ACC112 (cell line): Measurements from ENCODE around the gene PLSCR3.
"Not testable (repeated sequence)": the region's sequence is repeated elsewhere in the genome, so short reads cannot be mapped to it uniquely, and the experiment has no call there.

ENCODE experiments used
- H2AFZ ChIP-seq: fragments of 200-600 bp; sonication (generic); one replicate; pipeline ENCODE4 v1.6.0; 2017; ENCODE audit warnings: antibody characterized with exemption, low read length; ENCODE audit not compliant: unreplicated experiment
- H3K27ac ChIP-seq: fragments of 200-600 bp; sonication (generic); 2 replicates; pipeline ENCODE4 v1.5.1; 2014; ENCODE audit warnings: low read depth, mild to moderate bottlenecking, antibody characterized with exemption, low read length, moderate library complexity
- H3K27me3 ChIP-seq: fragments of 200-600 bp; sonication (generic); 2 replicates; pipeline ENCODE4 v1.6.1; 2014; ENCODE audit warnings: mild to moderate bottlenecking, antibody characterized with exemption, low read length, moderate library complexity, mixed read lengths; ENCODE audit not compliant: insufficient read depth
- H3K36me3 ChIP-seq: fragments of 200-600 bp; sonication (generic); 2 replicates; pipeline ENCODE4 v1.6.1; 2016; ENCODE audit warnings: mild to moderate bottlenecking, antibody characterized with exemption, low read length, moderate library complexity, mixed read lengths; ENCODE audit not compliant: insufficient read depth
- H3K4me1 ChIP-seq: fragments of 200-600 bp; sonication (generic); one replicate; pipeline ENCODE4 v1.6.1; 2016; ENCODE audit warnings: low read length, mixed read lengths; ENCODE audit not compliant: insufficient read depth, unreplicated experiment, control insufficient read depth
- H3K4me3 ChIP-seq: fragments of 200-600 bp; sonication (generic); 2 replicates; pipeline ENCODE4 v1.5.1; 2014; ENCODE audit warnings: mild to moderate bottlenecking, low read depth, low read length
- H3K79me2 ChIP-seq: fragments of 200-600 bp; sonication (generic); one replicate; pipeline ENCODE4 v1.6.0; 2016; ENCODE audit warnings: low read length; ENCODE audit not compliant: control insufficient read depth, unreplicated experiment, insufficient read depth

The PLSCR3 gene

GRCh38 chr17:7374353-7374752 lies 20.0 kb downstream of the PLSCR3 start:
- no peaks in the 10 kb centered on the region for H3K4me1 ChIP-seq
- H3K27ac ChIP-seq: no peak overlapping the region
- peaks cover 2% of the 10 kb centered on the region for H3K27me3 ChIP-seq
- H3K79me2 ChIP-seq: no peaks in the 10 kb centered on the region
- no peaks in the 10 kb centered on the region for H3K36me3 ChIP-seq
- no peak overlapping the region for H3K4me3 ChIP-seq
- H2AFZ ChIP-seq: no peak overlapping the region

- H3K36me3 ChIP-seq: no peaks in the 10 kb centered on the region
- no peaks in the 10 kb centered on the region for H3K4me1 ChIP-seq
- H3K4me3 ChIP-seq: no peak overlapping the region
- no peaks in the 10 kb centered on the region for H3K27me3 ChIP-seq
- no peak overlapping the region for H3K27ac ChIP-seq
- H3K79me2 ChIP-seq: no peaks in the 10 kb centered on the region
- H2AFZ ChIP-seq: no peak overlapping the region
Measured at GRCh38 chr17:7370853-7371252, 23.5 kb downstream of the PLSCR3 start.

- H3K27me3 ChIP-seq: no peaks in the 10 kb centered on the region
- H3K4me3 ChIP-seq: no peak overlapping the region
- H3K27ac ChIP-seq: no peak overlapping the region
- H3K36me3 ChIP-seq: no peaks in the 10 kb centered on the region
- no peaks in the 10 kb centered on the region for H3K4me1 ChIP-seq
- no peaks in the 10 kb centered on the region for H3K79me2 ChIP-seq
- no peak overlapping the region for H2AFZ ChIP-seq
Measured at GRCh38 chr17:7369825-7370224, 24.5 kb downstream of the PLSCR3 start.

- not testable (repeated sequence) for H3K4me3 ChIP-seq, H3K27ac ChIP-seq, H3K4me1 ChIP-seq, H2AFZ ChIP-seq, H3K36me3 ChIP-seq, H3K79me2 ChIP-seq, H3K27me3 ChIP-seq
Measured at GRCh38 chr17:7368599-7368994, 25.7 kb downstream of the PLSCR3 start.

DNA sequence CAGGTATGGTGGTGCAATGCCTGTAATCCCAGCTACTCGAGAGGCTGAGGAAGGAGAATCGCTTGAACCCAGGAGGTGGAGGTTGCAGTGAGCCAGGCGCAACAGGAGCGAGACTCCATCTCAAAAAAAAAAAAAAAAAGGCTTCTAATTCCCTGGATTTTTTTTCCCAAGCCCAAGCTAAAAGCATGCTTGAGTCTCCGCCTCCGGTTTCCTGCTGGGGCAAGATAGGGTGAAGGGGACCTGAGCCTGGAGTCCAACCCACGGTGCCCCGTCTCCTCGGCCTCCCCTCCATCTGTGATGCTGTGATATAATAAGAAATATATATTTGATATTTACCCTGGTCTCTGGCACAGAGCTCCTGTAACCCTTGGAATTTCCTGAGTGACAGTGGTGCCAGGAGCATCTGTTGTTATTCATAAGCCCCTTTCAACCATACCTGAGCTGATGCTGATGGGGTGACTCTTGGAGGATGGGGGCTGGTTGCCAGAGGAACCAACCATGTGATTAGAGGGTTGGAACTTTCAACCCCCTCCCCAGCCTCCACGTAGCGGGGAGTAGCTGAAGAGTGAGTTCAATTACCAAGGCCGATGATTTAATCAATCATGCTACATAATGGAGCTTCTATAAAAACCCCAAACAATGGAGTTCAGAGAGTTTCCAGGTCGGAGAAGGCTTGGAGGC lies 26.3 kb downstream of the PLSCR3 start:
- Histone ChIP-seq H3K36me3 (no peaks in the 10 kb centered on the region), H3K27me3 (no peaks in the 10 kb centered on the region), H3K27ac (no peak overlapping the region), H3K4me1 (no peaks in the 10 kb centered on the region), H3K79me2 (no peaks in the 10 kb centered on the region), H2AFZ (no peak overlapping the region), H3K4me3 (no peak overlapping the region)

GRCh38 chr17:7367083-7367482 lies 27.2 kb downstream of the PLSCR3 start:
- no peak overlapping the region for H3K27ac ChIP-seq
- no peaks in the 10 kb centered on the region for H3K27me3 ChIP-seq
- no peak overlapping the region for H2AFZ ChIP-seq
- no peaks in the 10 kb centered on the region for H3K4me1 ChIP-seq
- no peaks in the 10 kb centered on the region for H3K36me3 ChIP-seq
- H3K4me3 ChIP-seq: no peak overlapping the region
- no peaks in the 10 kb centered on the region for H3K79me2 ChIP-seq

GRCh38 chr17:7365963-7366362 lies 28.4 kb downstream of the PLSCR3 start:
- not testable (repeated sequence) for H2AFZ ChIP-seq, H3K36me3 ChIP-seq, H3K4me1 ChIP-seq, H3K79me2 ChIP-seq, H3K27ac ChIP-seq, H3K4me3 ChIP-seq, H3K27me3 ChIP-seq

DNA sequence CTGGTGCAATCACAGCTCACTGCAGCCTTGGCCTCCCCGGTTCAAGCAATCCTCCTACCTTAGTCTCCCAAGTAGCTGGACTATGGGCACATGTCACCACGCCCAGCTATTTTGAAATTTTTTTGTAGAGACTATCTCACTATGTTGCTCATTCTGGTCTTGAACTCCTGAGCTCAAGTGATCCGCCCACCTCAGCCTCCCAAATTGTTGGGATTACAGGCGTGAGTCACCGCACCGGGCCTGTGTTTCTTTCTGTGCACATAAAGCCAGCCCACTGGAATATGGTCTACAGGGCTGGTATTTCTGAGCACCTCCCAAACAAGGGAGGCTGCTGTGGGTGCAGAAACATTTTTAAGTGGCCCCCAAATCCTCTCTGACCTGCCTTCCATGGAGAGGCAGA lies 31.0 kb downstream of the PLSCR3 start:
- no peak overlapping the region for H3K27ac ChIP-seq
- H3K36me3 ChIP-seq: no peaks in the 10 kb centered on the region
- H2AFZ ChIP-seq: peak overlapping the region; percentile 25
- no peak overlapping the region for H3K4me3 ChIP-seq
- H3K27me3 ChIP-seq: no peaks in the 10 kb centered on the region
- no peaks in the 10 kb centered on the region for H3K79me2 ChIP-seq
- H3K4me1 ChIP-seq: no peaks in the 10 kb centered on the region

- H3K27me3 ChIP-seq: no peaks in the 10 kb centered on the region
- H2AFZ ChIP-seq: no peak overlapping the region
- H3K4me3 ChIP-seq: no peak overlapping the region
- H3K4me1 ChIP-seq: no peaks in the 10 kb centered on the region
- H3K27ac ChIP-seq: no peak overlapping the region
- H3K79me2 ChIP-seq: no peaks in the 10 kb centered on the region
- H3K36me3 ChIP-seq: no peaks in the 10 kb centered on the region
Measured at GRCh38 chr17:7361906-7362305, 32.4 kb downstream of the PLSCR3 start.

DNA sequence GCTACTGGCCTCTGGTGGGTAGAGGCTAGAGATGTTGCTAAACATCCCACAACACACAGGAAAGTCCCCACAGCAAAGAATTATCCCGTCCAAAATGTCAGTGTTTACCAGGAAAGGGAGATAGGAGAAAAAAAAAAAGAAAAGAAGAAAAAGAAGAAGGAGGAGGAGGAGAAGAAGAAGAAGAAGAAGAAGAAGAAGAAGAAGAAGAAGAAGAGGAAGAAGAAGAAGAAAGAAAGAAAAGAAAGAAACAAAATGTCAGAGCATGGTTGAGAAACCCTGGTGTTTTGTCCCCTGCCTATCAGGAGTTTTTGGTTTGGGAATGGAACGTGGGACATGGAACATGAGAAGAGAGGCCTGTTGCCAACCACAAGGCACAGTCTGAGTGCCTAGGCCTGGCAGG lies 36.9 kb downstream of the PLSCR3 start:
- peaks cover 19% of the 10 kb centered on the region for H3K79me2 ChIP-seq
- H3K27ac ChIP-seq: no peak overlapping the region
- no peak overlapping the region for H2AFZ ChIP-seq

DNA sequence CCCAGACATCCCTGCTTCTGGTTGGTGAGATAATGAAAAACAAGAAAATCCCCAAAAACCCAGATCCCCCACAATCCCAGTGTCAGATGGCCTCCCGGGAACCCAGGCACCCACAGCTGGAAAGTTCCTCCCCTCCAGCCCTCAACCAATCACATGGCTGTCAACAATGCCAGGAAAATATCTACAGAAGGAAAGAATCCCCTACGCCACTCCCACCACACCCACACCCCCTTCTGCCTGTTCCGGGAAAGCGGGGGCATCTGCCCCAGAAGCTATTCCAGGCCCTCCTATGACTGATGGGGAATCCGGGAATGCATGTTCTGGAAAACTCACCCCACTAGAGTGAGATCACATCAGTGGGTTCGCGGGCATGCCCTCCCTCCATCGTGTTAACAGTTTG lies 37.6 kb downstream of the PLSCR3 start:
- Histone ChIP-seq H3K79me2 (peaks cover 23% of the 10 kb centered on the region), H3K4me3 (no peak overlapping the region), H2AFZ (no peak overlapping the region), H3K27ac (no peak overlapping the region), H3K4me1 (peaks cover 30% of the 10 kb centered on the region), H3K27me3 (no peaks in the 10 kb centered on the region), H3K36me3 (no peaks in the 10 kb centered on the region)

More for the DNA sequence above, 36.9 kb downstream of the PLSCR3 start:
- Histone ChIP-seq H3K27me3 (no peaks in the 10 kb centered on the region), H3K4me3 (no peak overlapping the region), H3K4me1 (peaks cover 30% of the 10 kb centered on the region), H3K36me3 (no peaks in the 10 kb centered on the region)
